Measurements from ENCODE around the gene ZNF396. TPM values are rescaled to one million over a fixed set of nuclear protein-coding genes. Genes with fewer than 3 reads are reported as not detected.

The ZNF396 gene
- total RNA-seq, 1 donor from 2014 or later = 1.6 TPM

DNA sequence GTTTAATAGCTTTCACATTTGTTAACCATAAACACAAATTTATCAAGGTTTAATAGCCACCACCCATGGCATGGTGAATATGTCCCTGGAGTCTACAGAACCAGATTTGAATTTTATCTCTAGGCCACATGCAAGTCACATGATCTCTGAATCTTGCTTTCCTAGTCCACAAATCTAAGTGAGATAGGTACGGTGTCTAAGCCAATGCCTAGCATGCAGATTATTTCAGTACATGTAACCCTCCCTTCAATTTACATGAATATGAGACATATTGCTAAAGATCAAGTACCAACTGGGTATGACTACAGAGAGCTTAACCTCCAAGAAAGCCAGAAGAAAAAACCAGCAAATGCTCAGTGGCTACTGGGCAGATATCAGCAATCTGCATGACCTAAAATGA, 42.9 kb downstream of the ZNF396 start:
- no peak for DNase-seq

DNA sequence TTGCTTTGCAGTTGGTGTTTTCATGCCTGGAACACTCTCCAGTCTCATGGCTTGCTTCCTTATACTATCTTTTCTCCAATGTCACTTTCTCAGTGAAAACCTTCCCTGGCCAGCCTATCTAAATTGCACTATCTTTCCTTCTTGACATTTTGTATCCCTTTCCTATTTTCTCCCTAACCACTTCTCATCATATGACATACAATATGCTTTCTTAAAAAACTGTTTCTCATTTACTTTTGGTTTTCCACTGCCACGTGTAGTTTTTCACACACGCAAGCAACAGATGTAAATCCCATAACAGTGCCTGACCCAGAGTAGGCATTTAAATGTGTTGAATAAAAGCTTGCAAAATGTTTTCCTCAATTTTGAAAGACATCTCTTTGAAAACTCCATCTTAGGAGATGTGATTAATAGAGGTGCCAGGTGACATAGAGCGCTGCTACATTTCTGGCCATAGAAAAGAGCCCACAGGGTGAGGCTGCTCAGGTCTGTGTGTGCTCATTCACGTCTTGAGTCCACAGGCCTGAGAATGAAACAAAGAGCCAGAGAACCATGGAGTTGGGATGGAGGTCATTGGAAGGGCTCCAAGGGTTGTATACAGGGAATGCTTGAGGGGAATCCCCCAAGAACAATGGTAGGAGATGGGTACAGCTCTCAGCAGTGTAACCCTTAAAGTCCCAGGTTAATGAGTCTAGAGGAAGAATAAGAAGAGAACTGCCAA, 45.6 kb downstream of the ZNF396 start:
- DNase-seq = no peak

DNA sequence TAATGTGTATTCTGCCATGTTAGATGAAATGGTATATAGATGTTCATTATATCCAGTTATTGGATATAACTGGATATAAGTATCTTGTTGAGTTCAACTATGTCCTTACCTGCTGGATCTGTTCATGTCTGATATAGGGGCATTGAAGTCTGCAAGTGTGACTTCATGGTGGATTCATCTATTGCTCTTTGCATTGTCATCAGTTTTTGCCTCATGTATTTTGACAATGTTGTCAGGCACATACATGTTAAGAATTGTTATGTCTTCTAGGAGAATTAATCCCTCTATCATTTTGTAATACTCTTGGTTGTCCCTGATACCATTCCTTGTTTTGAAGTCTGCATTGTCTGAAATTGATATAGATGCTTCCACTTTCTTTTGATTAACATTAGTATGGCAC, 48.3 kb downstream of the ZNF396 start:
- no peak for DNase-seq

DNA sequence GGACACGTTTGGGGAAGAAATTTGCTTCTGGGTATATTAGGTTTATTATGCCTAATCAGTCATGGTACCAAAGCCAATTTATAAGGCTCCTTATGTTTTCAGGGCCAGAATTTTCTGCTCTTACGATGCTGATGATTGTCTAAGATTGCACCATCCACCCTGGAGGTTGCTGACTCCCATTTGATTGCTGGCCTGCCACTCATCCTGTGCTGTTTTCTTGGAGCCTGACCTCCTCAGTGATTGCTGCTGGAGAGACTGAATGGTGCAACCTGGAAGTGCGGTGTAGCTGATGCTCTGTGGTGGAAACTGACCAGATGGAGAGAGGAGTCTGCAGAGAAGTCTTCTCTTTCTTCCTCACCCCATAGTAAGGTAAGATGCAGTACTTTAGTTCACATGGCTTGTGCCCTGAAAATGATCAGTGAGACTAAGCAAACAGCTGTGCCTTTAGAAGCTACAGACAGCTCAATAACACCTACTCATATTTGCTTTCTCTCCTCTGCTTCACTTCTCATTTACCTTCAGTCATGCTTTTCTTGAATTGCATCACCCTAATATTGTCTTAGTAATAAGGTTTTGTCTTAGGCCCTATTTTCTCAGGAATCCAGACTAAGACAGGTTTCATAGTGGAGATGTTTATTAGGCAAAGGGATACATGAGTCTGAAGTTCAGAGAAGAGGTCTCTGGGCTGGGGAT, 50.3 kb downstream of the ZNF396 start:
- no peak for DNase-seq

DNA sequence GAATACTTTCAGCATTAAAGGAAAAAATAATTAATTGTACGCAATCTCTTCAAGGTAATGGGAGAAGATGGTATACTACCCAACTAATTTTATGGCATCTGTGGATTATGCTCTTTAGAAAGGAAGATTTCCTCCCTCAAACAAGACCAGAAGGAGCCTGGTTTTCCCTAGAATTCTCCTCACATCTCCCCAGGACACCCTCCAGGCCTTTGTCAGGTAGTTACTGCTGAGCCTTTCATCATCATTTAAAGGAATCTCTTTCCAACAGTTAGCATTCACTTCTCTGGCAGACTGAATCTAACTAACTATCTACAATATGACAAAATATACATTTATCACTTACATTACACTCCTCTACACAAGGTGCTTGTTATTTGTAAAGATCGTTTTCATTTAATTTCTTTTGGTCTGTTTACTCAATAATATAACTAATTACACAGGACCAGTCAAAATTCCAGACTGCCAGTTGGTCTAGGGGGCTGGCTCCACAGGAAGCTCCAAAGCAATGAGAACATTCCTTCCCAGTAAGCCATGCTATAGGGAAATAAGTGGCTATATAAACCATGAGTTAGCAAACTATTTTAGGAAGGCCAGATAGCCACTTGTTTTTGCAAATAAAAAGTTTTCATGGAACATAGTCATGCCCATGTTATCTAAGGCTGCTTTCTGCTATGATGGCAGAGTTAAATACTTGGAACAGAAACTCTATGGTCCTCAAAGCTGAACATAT, 52.0 kb downstream of the ZNF396 start:
- no peak for DNase-seq

DNA sequence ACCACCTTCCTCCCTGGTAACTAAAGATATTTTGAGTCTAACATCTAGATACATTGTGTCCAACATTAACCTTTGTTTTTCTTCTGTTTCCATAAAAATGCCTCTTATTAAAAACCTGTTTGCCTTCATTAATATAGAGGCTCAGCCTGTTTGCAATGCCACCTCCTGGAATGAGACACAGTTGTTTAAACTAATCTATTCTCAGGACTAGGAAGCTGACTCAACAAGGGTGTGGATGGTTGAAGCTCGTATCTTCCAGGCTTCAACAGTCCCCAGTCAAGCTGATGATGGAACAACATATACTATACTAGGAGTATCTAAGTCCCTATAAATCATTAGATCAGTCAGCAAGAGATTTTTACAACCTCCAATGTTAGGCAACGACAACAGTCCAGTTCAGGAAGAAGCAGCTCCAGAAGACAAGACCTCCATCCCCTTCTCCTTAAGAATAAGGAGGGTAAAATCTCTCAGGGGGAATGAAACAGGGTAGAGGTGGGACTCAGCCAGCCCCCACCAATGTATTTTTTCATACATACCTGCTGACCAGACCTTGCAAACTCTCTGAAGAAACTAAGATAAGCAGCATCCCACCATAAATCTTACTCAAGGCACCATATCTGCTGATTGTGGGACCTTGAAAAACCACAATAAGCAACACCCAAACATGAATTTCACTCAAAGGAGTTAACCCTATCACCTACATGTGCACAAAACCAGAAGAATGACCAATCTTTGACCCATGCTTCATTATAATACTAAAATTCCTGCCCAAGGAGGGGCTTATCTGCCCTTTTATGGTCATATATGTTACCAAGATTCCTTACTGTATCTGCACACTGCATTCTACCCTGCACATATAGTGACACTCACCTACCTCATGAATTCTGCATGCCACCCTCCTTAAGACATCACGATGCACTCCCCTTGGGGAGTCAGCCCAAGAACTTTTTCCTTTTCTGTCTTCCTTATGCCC, 54.4 kb downstream of the ZNF396 start:
- no peak for DNase-seq

Other genes with a start within 250 kb of the ZNF396 start
- 28.7 TPM for gene ZNF397, start 136.3 kb downstream of the ZNF396 start, total RNA-seq
- 19.7 TPM for gene ZSCAN30, start 87.1 kb downstream of the ZNF396 start, total RNA-seq
- 44.5 TPM for gene ZNF24, start 32.9 kb downstream of the ZNF396 start, total RNA-seq
- gene INO80C, start 120.6 kb upstream of the ZNF396 start, total RNA-seq = 8.6 TPM
- gene GALNT1, start 204.4 kb upstream of the ZNF396 start, total RNA-seq = 76.7 TPM